ENCODE results near the gene XNDC1N. TPM values are rescaled to one million over a fixed set of nuclear protein-coding genes. Genes with fewer than 3 reads are reported as not detected.

The XNDC1N gene
- total and polyA plus RNA-seq, 9 of the 15 experiments (the other 6 are each of a cell fraction or from before 2014, with no cell fraction given): 6.8 to 11.4 (median 9.7) TPM

- Histone ChIP-seq H3K27ac (ENCODE audit: extremely low read depth, low read depth, low read length) (no peak overlapping the region), H2AFZ (ENCODE audit: low read depth, low read length) (no peak overlapping the region), H4K20me1 (replicated peaks; ENCODE audit: control insufficient read depth, insufficient read depth, low read length) (peaks cover 20% of the 10 kb centered on the region; the same call in 1 of the 2 replicates), H3K4me1 (replicated peaks in 1 of 2; ENCODE audit: control insufficient read depth in 2 of 2, insufficient read depth in 2 of 2, low read length in 2 of 2) (no peaks in the 10 kb centered on the region), H3K9me1 (ENCODE audit: control insufficient read depth, insufficient read depth, low read length) (no peaks in the 10 kb centered on the region), H3K9ac (ENCODE audit: insufficient read depth in 1 of 2, low read depth in 2 of 2, low read length in 2 of 2) (no peak overlapping the region), H3K27me3 (ENCODE audit: control insufficient read depth in 2 of 2, insufficient read depth in 2 of 2, low read length in 2 of 2) (no peaks in the 10 kb centered on the region), H3K36me3 (ENCODE audit: control insufficient read depth, insufficient read depth, low read length) (peaks cover 17% of the 10 kb centered on the region; the same call in 2 of the 3 replicates), H3K79me2 (ENCODE audit: control insufficient read depth, insufficient read depth, low read length) (peaks cover 60% of the 10 kb centered on the region), H3K4me2 (ENCODE audit: insufficient read depth, low read length) (no peak overlapping the region), H3K9me3 (replicated peaks; ENCODE audit: control insufficient read depth, insufficient read depth, low read depth, low read length) (no peaks in the 10 kb centered on the region), H3K4me3 (no peak overlapping the region)
- in situ Hi-C loops (cut with MboI): no loop called here
- ChIA-PET POLR2A (interaction anchor here (1.2 to 1.7 kb wide), 2 partner anchors 9 to 22 kb away, joined by 4 read pairs; no protein-coding TSS in a partner anchor), CTCF (ENCODE audit: low intra/inter-chr PET ratio) (no interaction called here)
- TF ChIP-seq HIVEP1 (CRISPR knock-in tag; IDR thresholded peaks at IDR 0.05) (no peak), MAFF (IDR thresholded peaks at IDR 0.05; ENCODE audit: low read length) (no peak), ZFP91 (CRISPR knock-in tag; IDR thresholded peaks at IDR 0.05) (no peak), NONO (IDR thresholded peaks at IDR 0.05; ENCODE audit: low read depth in 2 of 2, low read length in 1 of 2) (no peak), TEAD4 (IDR thresholded peaks at IDR 0.05; ENCODE audit: low read length) (no peak), TEAD4 (CRISPR knock-in tag; IDR thresholded peaks at IDR 0.05; ENCODE audit: borderline replicate concordance) (no peak), XRCC3 (IDR thresholded peaks at IDR 0.05) (no peak), NR3C1 (CRISPR knock-in tag; IDR thresholded peaks at IDR 0.05) (no peak), NFIX (CRISPR knock-in tag; IDR thresholded peaks at IDR 0.05; ENCODE audit: low read depth) (no peak)
- TF ChIP-seq, protein P1, sequence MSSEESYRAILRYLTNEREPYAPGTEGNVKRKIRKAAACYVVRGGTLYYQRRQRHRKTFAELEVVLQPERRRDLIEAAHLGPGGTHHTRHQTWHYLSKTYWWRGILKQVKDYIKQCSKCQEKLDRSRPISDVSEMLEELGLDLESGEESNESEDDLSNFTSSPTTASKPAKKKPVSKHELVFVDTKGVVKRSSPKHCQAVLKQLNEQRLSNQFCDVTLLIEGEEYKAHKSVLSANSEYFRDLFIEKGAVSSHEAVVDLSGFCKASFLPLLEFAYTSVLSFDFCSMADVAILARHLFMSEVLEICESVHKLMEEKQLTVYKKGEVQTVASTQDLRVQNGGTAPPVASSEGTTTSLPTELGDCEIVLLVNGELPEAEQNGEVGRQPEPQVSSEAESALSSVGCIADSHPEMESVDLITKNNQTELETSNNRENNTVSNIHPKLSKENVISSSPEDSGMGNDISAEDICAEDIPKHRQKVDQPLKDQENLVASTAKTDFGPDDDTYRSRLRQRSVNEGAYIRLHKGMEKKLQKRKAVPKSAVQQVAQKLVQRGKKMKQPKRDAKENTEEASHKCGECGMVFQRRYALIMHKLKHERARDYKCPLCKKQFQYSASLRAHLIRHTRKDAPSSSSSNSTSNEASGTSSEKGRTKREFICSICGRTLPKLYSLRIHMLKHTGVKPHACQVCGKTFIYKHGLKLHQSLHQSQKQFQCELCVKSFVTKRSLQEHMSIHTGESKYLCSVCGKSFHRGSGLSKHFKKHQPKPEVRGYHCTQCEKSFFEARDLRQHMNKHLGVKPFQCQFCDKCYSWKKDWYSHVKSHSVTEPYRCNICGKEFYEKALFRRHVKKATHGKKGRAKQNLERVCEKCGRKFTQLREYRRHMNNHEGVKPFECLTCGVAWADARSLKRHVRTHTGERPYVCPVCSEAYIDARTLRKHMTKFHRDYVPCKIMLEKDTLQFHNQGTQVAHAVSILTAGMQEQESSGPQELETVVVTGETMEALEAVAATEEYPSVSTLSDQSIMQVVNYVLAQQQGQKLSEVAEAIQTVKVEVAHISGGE (CRISPR knock-in tag; IDR thresholded peaks at IDR 0.05): no peak
- TF ChIP-seq, protein P2, sequence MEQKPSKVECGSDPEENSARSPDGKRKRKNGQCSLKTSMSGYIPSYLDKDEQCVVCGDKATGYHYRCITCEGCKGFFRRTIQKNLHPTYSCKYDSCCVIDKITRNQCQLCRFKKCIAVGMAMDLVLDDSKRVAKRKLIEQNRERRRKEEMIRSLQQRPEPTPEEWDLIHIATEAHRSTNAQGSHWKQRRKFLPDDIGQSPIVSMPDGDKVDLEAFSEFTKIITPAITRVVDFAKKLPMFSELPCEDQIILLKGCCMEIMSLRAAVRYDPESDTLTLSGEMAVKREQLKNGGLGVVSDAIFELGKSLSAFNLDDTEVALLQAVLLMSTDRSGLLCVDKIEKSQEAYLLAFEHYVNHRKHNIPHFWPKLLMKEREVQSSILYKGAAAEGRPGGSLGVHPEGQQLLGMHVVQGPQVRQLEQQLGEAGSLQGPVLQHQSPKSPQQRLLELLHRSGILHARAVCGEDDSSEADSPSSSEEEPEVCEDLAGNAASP (IDR thresholded peaks at IDR 0.05): no peak
- no peak for FAIRE-seq
- 39% methylated on average over 3 of the region's 3 CpGs for WGBS (ENCODE audit: insufficient coverage, low coverage, missing lambda C conversion rate)
- BruUV-seq (replicated peaks): no TSS peak
- ATAC-seq: no peak
- intact Hi-C loops (cut with micrococcal nuclease): no loop called here
- no peak for DNase-seq (ENCODE audit: extremely low read depth in 1 of 4, low spot score in 3 of 4)
These were observed 27.6 kb upstream of the XNDC1N start for GRCh38 chr11:71955898-71956456.
